GM18867 (cell line): ENCODE data around the gene ARHGAP24.

ENCODE experiments used
- ATAC-seq: cut with Tn5 transposase; IDR thresholded peaks from one replicate; pipeline ENCODE4 v1.9.1; 2021; ENCODE audit warnings: mild to moderate bottlenecking, moderate library complexity; ENCODE audit not compliant: unreplicated experiment

Gene ARHGAP24

GRCh38 chr4:85577307-85577706 lies 102.4 kb downstream of the ARHGAP24 start:
- ATAC-seq = no peak

GRCh38 chr4:85579942-85580341 lies 105.0 kb downstream of the ARHGAP24 start:
- ATAC-seq = no peak

- ATAC-seq = no peak
These were observed 105.5 kb downstream of the ARHGAP24 start for GRCh38 chr4:85580489-85580888.

GRCh38 chr4:85587952-85588351 lies 113.0 kb downstream of the ARHGAP24 start:
- ATAC-seq = no peak

- ATAC-seq = no peak
These were observed 116.6 kb downstream of the ARHGAP24 start for GRCh38 chr4:85591406-85592098.

- no peak for ATAC-seq
These were observed 120.3 kb downstream of the ARHGAP24 start for GRCh38 chr4:85595098-85595775.

GRCh38 chr4:85595796-85596559 lies 121.0 kb downstream of the ARHGAP24 start:
- no peak for ATAC-seq

GRCh38 chr4:85598936-85599335 lies 124.0 kb downstream of the ARHGAP24 start:
- no peak for ATAC-seq

GRCh38 chr4:85600501-85600900 lies 125.6 kb downstream of the ARHGAP24 start:
- ATAC-seq = no peak

GRCh38 chr4:85603437-85604336 lies 128.7 kb downstream of the ARHGAP24 start:
- ATAC-seq = peak; percentile 52

GRCh38 chr4:85606505-85606904 lies 131.6 kb downstream of the ARHGAP24 start:
- no peak for ATAC-seq

GRCh38 chr4:85607624-85608023 lies 132.7 kb downstream of the ARHGAP24 start:
- peak; percentile 69 for ATAC-seq

- peak; percentile 92 for ATAC-seq
These were observed 135.5 kb downstream of the ARHGAP24 start for GRCh38 chr4:85610450-85610849.

- ATAC-seq = no peak
These were observed 136.7 kb downstream of the ARHGAP24 start for GRCh38 chr4:85611661-85612060.

- no peak for ATAC-seq
These were observed 139.0 kb downstream of the ARHGAP24 start for GRCh38 chr4:85613901-85614300.

GRCh38 chr4:85615952-85616351 lies 141.0 kb downstream of the ARHGAP24 start:
- no peak for ATAC-seq

- no peak for ATAC-seq
These were observed 142.3 kb downstream of the ARHGAP24 start for GRCh38 chr4:85617202-85617601.

- ATAC-seq = no peak
These were observed 158.0 kb downstream of the ARHGAP24 start for GRCh38 chr4:85632981-85633380.

- ATAC-seq = no peak
These were observed 162.8 kb downstream of the ARHGAP24 start for GRCh38 chr4:85637778-85638177.

GRCh38 chr4:85639946-85640345 lies 165.0 kb downstream of the ARHGAP24 start:
- no peak for ATAC-seq
